Gastroesophageal sphincter (tissue), 4 donors: ENCODE results near the gene EPB41L4B. TPM values are rescaled to one million over a fixed set of nuclear protein-coding genes. Genes with fewer than 3 reads are reported as not detected.
A peak's percentile ranks its signal among the peaks of the same experiment; 100 is the strongest.

ENCODE experiments used
- ATAC-seq: fragments of 150-250 bp; one replicate; pipeline ENCODE4 v1.9.1; 2016; ENCODE audit warnings: mild to moderate bottlenecking, moderate library complexity
- H3K27ac ChIP-seq, 4 donors: fragments of 200-600 bp; sonication (generic) in 3 of 4; 1 replicate in 3 of 4; 2 replicates in 1 of 4; pipeline ENCODE4 v1.5.1; 2016 to 2019
- H3K27me3 ChIP-seq: fragments of 200-600 bp; sonication (generic); one replicate; pipeline ENCODE4 v1.5.1; 2019
- H3K36me3 ChIP-seq, 2 donors: fragments of 200-600 bp; sonication (generic); one replicate each; pipeline ENCODE4 v1.5.1; 2019; ENCODE audit warnings: control low read depth in 1 of 2
- H3K4me1 ChIP-seq, 3 donors: fragments of 200-600 bp; sonication (generic); 1 replicate in 2 of 3; 2 replicates in 1 of 3; pipeline ENCODE4 v1.5.1; 2016 to 2019; ENCODE audit warnings: control low read depth in 2 of 3
- H3K4me3 ChIP-seq, 2 donors: fragments of 200-600 bp; sonication (generic); one replicate each; pipeline ENCODE4 v1.5.1; 2019; ENCODE audit warnings: mild to moderate bottlenecking in 1 of 2, moderate library complexity in 1 of 2
- H3K9me3 ChIP-seq, 3 donors: fragments of 200-600 bp; sonication (generic); one replicate each; pipeline ENCODE4 v1.5.1; 2017 to 2019; ENCODE audit warnings: control low read depth in 2 of 3
- CTCF ChIP-seq, 4 experiments: fragments of 200-600 bp in 2 of 4; fragments of 450-650 bp in 2 of 4; sonication (generic) in 1 of 4; IDR thresholded peaks; one replicate each; pipeline ENCODE4 v1.5.1; 2017 to 2019; ENCODE audit warnings: antibody characterized with exemption in 4 of 4, mild to moderate bottlenecking in 2 of 4, moderate library complexity in 2 of 4
- EP300 ChIP-seq: sonication (generic); formaldehyde crosslinking; IDR thresholded peaks from one replicate; pipeline ENCODE4 v1.6.1; 2017; ENCODE audit warnings: antibody characterized with exemption, mild to moderate bottlenecking
- POLR2A ChIP-seq, 2 donors: fragments of 450-650 bp; IDR thresholded peaks; one replicate each; pipeline ENCODE4 v1.6.1; 2017; ENCODE audit warnings: antibody characterized with exemption in 2 of 2, mild to moderate bottlenecking in 2 of 2, moderate library complexity in 1 of 2
- POLR2AphosphoS5 ChIP-seq: sonication (generic); formaldehyde crosslinking; IDR thresholded peaks from one replicate; pipeline ENCODE4 v1.6.1; 2017; ENCODE audit warnings: antibody characterized with exemption
- WGBS, 2 donors: methylation state at CpG; one replicate each; pipeline ENCODE4 v1.1.5; 2018; ENCODE audit warnings: low coverage in 1 of 2; 5-methylcytosine and 5-hydroxymethylcytosine counted together
- total RNA-seq, 4 donors: library from RNA; depleted of rRNA; stranded (reverse); fragments of >200 nt; gene quantifications; one replicate each; pipeline ENCODE4 v1.1.0, GENCODE V29; 2016

EPB41L4B gene
- total RNA-seq, 4 donors from 2014 or later: 1.2 to 1.7 (median 1.4) TPM; not detected in 1

- Histone ChIP-seq H3K27ac (no peak overlapping the region), H3K4me3 (no peak overlapping the region), H3K36me3 (no peaks in the 10 kb centered on the region), H3K4me1 (peaks cover 0 to 13% (median 0%) of the 10 kb centered on the region in 3 donors), H3K9me3 (no peaks in the 10 kb centered on the region), H3K27me3 (peaks cover 45% of the 10 kb centered on the region)
- no peak for ATAC-seq
- TF ChIP-seq POLR2A (IDR thresholded peaks at IDR 0.05) (no peak), CTCF (IDR thresholded peaks at IDR 0.05) (no peak), EP300 (no peak), POLR2AphosphoS5 (no peak)
- 63% methylated on average over 4 of the region's 4 CpGs; no CpG with 5 or more reads in 1 of the 2 donors for WGBS, 2 donors
These were observed 7.5 kb downstream of the EPB41L4B start for GRCh38 chr9:109313351-109313750.

GRCh38 chr9:109312783-109313182 lies 8.1 kb downstream of the EPB41L4B start:
- Histone ChIP-seq H3K4me3 (no peak overlapping the region), H3K36me3 (no peaks in the 10 kb centered on the region), H3K27ac (no peak overlapping the region), H3K27me3 (peaks cover 39% of the 10 kb centered on the region), H3K4me1 (peaks cover 0 to 13% (median 0%) of the 10 kb centered on the region in 3 donors), H3K9me3 (no peaks in the 10 kb centered on the region)
- WGBS, 2 donors: 81 to 90% methylated on average over 3 to 6 of the region's 7 CpGs
- ATAC-seq: no peak
- TF ChIP-seq POLR2A (IDR thresholded peaks at IDR 0.05): no peak

GRCh38 chr9:109311731-109312130 lies 9.1 kb downstream of the EPB41L4B start:
- Histone ChIP-seq H3K9me3 (no peaks in the 10 kb centered on the region), H3K4me1 (peaks cover 0 to 13% (median 0%) of the 10 kb centered on the region in 3 donors), H3K4me3 (no peak overlapping the region), H3K36me3 (no peaks in the 10 kb centered on the region), H3K27ac (no peak overlapping the region), H3K27me3 (peaks cover 30% of the 10 kb centered on the region)
- no peak for TF ChIP-seq EP300
- TF ChIP-seq CTCF (IDR thresholded peaks at IDR 0.05): no peak
- TF ChIP-seq POLR2A (IDR thresholded peaks at IDR 0.05): no peak
- TF ChIP-seq POLR2AphosphoS5: no peak
- 49 to 55% methylated on average over 5 to 7 of the region's 7 CpGs for WGBS, 2 donors
- ATAC-seq: no peak

GRCh38 chr9:109311286-109311685 lies 9.6 kb downstream of the EPB41L4B start:
- Histone ChIP-seq H3K4me1 (peaks cover 0 to 13% (median 0%) of the 10 kb centered on the region in 3 donors), H3K9me3 (no peaks in the 10 kb centered on the region), H3K4me3 (no peak overlapping the region), H3K27me3 (peaks cover 28% of the 10 kb centered on the region), H3K27ac (no peak overlapping the region), H3K36me3 (no peaks in the 10 kb centered on the region)
- TF ChIP-seq CTCF (IDR thresholded peaks at IDR 0.05) (no peak), EP300 (no peak), POLR2AphosphoS5 (no peak), POLR2A (IDR thresholded peaks at IDR 0.05) (no peak)
- 75 to 77% methylated on average over 5 of the region's 5 CpGs for WGBS, 2 donors
- no peak for ATAC-seq

- Histone ChIP-seq H3K9me3 (no peaks in the 10 kb centered on the region), H3K27ac (no peak overlapping the region), H3K4me3 (no peak overlapping the region), H3K36me3 (no peaks in the 10 kb centered on the region), H3K4me1 (peaks cover 0 to 13% (median 0%) of the 10 kb centered on the region in 3 donors), H3K27me3 (peaks cover 24% of the 10 kb centered on the region)
- ATAC-seq: peak; percentile 39
- WGBS, 2 donors: 32 to 35% methylated on average over 7 of the region's 7 CpGs
- TF ChIP-seq POLR2A (IDR thresholded peaks at IDR 0.05) (no peak), CTCF (IDR thresholded peaks at IDR 0.05) (no peak), POLR2AphosphoS5 (no peak), EP300 (no peak)
These were observed 10.4 kb downstream of the EPB41L4B start for GRCh38 chr9:109310486-109310901.
